ENCODE data around the gene STIM2. TPM values are rescaled to one million over a fixed set of nuclear protein-coding genes. Genes with fewer than 3 reads are reported as not detected.

Gene STIM2
- total and polyA plus RNA-seq, 2 donors (not counting 1 experiment from before 2014, with no cell fraction given) = 19.0 to 33.0 TPM

GRCh38 chr4:27057053-27057452, 196.4 kb downstream of the STIM2 start:
- peaks cover 13% of the 10 kb centered on the region for H3K27me3 ChIP-seq (ENCODE audit: control insufficient read depth, insufficient read depth, low read length)
- TF ChIP-seq, protein P1, sequence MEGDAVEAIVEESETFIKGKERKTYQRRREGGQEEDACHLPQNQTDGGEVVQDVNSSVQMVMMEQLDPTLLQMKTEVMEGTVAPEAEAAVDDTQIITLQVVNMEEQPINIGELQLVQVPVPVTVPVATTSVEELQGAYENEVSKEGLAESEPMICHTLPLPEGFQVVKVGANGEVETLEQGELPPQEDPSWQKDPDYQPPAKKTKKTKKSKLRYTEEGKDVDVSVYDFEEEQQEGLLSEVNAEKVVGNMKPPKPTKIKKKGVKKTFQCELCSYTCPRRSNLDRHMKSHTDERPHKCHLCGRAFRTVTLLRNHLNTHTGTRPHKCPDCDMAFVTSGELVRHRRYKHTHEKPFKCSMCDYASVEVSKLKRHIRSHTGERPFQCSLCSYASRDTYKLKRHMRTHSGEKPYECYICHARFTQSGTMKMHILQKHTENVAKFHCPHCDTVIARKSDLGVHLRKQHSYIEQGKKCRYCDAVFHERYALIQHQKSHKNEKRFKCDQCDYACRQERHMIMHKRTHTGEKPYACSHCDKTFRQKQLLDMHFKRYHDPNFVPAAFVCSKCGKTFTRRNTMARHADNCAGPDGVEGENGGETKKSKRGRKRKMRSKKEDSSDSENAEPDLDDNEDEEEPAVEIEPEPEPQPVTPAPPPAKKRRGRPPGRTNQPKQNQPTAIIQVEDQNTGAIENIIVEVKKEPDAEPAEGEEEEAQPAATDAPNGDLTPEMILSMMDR (conservative IDR thresholded peaks at IDR 0.05 in 1 of 2, IDR thresholded peaks at IDR 0.05 in 1 of 2; ENCODE audit: low read depth in 1 of 2, low read length in 2 of 2) = no peak
- no peak for TF ChIP-seq EZH2 (IDR thresholded peaks at IDR 0.05; ENCODE audit: low read length, missing control alignments)
- H3K27ac ChIP-seq (ENCODE audit: insufficient read depth, low read length) = no peak overlapping the region
- H2AFZ ChIP-seq (ENCODE audit: low read length) = no peak overlapping the region
- H3K9me3 ChIP-seq (ENCODE audit: control insufficient read depth, insufficient read depth, low read depth, low read length) = no peaks in the 10 kb centered on the region
- no peak overlapping the region for H3K9ac ChIP-seq (ENCODE audit: insufficient read depth, low read length)
- no peaks in the 10 kb centered on the region for H3K79me2 ChIP-seq (ENCODE audit: control insufficient read depth, insufficient read depth, low read length)
- H4K20me1 ChIP-seq (ENCODE audit: control insufficient read depth, extremely low read depth, insufficient read depth, low read length) = no peaks in the 10 kb centered on the region
- DNase-seq (ENCODE audit: low read depth in 2 of 2) = no peak
- H3K4me2 ChIP-seq (ENCODE audit: extremely low read depth, insufficient read depth, low read length) = no peak overlapping the region
- H3K36me3 ChIP-seq (ENCODE audit: control insufficient read depth, insufficient read depth, low read length) = no peaks in the 10 kb centered on the region
- H3K4me1 ChIP-seq (ENCODE audit: control insufficient read depth, extremely low read depth, insufficient read depth, low read length) = no peaks in the 10 kb centered on the region
- H3K4me3 ChIP-seq (replicated peaks in 1 of 4; ENCODE audit: control extremely low read depth in 1 of 4, insufficient read depth in 1 of 4, low read depth in 3 of 4, low read length in 4 of 4) = no peak overlapping the region

DNA sequence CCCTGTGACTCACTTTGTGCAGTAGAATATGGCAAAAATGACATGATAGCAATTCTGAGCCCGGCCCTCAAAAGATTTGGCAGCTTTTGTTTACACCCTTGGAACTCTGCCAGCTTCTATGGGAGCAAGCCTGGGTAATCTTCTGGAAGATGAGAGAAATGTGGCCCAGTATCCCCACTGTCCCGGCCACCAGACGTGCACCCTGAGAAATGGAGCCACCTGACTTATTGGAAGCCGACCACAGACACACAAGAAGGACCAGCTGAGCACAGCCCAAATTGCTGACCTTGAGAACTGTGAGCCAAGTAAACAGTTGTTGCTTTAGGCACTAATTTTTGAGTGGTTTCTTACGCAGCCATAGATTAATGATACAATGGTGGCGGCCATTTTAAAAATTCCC, 197.0 kb downstream of the STIM2 start:
- DNase-seq (ENCODE audit: low read depth in 2 of 2) = no peak
- no peaks in the 10 kb centered on the region for H3K36me3 ChIP-seq (ENCODE audit: control insufficient read depth, insufficient read depth, low read length)
- no peaks in the 10 kb centered on the region for H4K20me1 ChIP-seq (ENCODE audit: control insufficient read depth, extremely low read depth, insufficient read depth, low read length)
- H3K9ac ChIP-seq (ENCODE audit: insufficient read depth, low read length) = no peak overlapping the region
- no peak overlapping the region for H3K27ac ChIP-seq (ENCODE audit: insufficient read depth, low read length)
- TF ChIP-seq, protein P1 (conservative IDR thresholded peaks at IDR 0.05 in 1 of 2, IDR thresholded peaks at IDR 0.05 in 1 of 2; ENCODE audit: low read depth in 1 of 2, low read length in 2 of 2) = no peak
- no peak for TF ChIP-seq EZH2 (IDR thresholded peaks at IDR 0.05; ENCODE audit: low read length, missing control alignments)
- no peak overlapping the region for H2AFZ ChIP-seq (ENCODE audit: low read length)
- no peaks in the 10 kb centered on the region for H3K4me1 ChIP-seq (ENCODE audit: control insufficient read depth, extremely low read depth, insufficient read depth, low read length)
- no peaks in the 10 kb centered on the region for H3K79me2 ChIP-seq (ENCODE audit: control insufficient read depth, insufficient read depth, low read length)
- H3K27me3 ChIP-seq (ENCODE audit: control insufficient read depth, insufficient read depth, low read length) = peaks cover 13% of the 10 kb centered on the region
- H3K4me2 ChIP-seq (ENCODE audit: extremely low read depth, insufficient read depth, low read length) = no peak overlapping the region
- no peaks in the 10 kb centered on the region for H3K9me3 ChIP-seq (ENCODE audit: control insufficient read depth, insufficient read depth, low read depth, low read length)
- H3K4me3 ChIP-seq (replicated peaks in 1 of 4; ENCODE audit: control extremely low read depth in 1 of 4, insufficient read depth in 1 of 4, low read depth in 3 of 4, low read length in 4 of 4) = no peak overlapping the region

DNA sequence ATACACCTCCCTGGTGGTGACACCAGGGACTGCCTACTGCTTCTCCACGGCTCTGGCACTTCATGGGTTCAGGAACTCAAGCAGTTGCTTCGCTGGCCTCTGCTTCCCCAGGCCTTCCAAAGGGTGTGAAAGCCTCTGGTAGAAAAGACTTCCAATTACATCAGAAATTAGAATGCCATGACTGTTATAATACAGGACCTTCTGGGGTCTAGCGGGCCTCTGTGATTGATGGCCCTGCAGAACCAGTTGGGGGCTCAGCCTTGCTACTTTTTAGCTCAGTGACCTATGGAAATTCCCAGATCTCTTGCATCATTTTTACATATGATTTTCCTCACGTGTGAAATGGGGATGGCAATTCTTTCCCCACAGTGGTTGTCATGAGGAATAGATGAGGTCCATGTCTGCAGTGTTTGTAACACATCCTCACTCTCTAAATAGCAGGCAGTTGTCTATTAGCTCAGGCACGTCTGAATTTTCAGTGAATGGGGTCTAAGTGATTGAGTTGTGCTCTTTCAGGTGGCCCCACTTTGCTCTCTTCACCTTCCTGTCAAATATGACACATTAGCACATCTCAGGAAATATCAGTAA, 198.3 kb downstream of the STIM2 start:
- DNase-seq (ENCODE audit: low read depth in 2 of 2) = no peak
- H3K79me2 ChIP-seq (ENCODE audit: control insufficient read depth, insufficient read depth, low read length) = no peaks in the 10 kb centered on the region

More for the DNA sequence above, 198.3 kb downstream of the STIM2 start:
- no peak overlapping the region for H3K27ac ChIP-seq (ENCODE audit: insufficient read depth, low read length)
- H3K27me3 ChIP-seq (ENCODE audit: control insufficient read depth, insufficient read depth, low read length) = peaks cover 6% of the 10 kb centered on the region
- H3K4me2 ChIP-seq (ENCODE audit: extremely low read depth, insufficient read depth, low read length) = no peak overlapping the region
- H3K9ac ChIP-seq (ENCODE audit: insufficient read depth, low read length) = no peak overlapping the region
- no peaks in the 10 kb centered on the region for H3K4me1 ChIP-seq (ENCODE audit: control insufficient read depth, extremely low read depth, insufficient read depth, low read length)
- TF ChIP-seq, protein P1 (conservative IDR thresholded peaks at IDR 0.05 in 1 of 2, IDR thresholded peaks at IDR 0.05 in 1 of 2; ENCODE audit: low read depth in 1 of 2, low read length in 2 of 2) = no peak
- TF ChIP-seq EZH2 (IDR thresholded peaks at IDR 0.05; ENCODE audit: low read length, missing control alignments) = no peak
- H3K4me3 ChIP-seq (replicated peaks in 1 of 4; ENCODE audit: control extremely low read depth in 1 of 4, insufficient read depth in 1 of 4, low read depth in 3 of 4, low read length in 4 of 4) = no peak overlapping the region
- H3K9me3 ChIP-seq (ENCODE audit: control insufficient read depth, insufficient read depth, low read depth, low read length) = no peaks in the 10 kb centered on the region
- no peaks in the 10 kb centered on the region for H3K36me3 ChIP-seq (ENCODE audit: control insufficient read depth, insufficient read depth, low read length)
- H2AFZ ChIP-seq (ENCODE audit: low read length) = no peak overlapping the region
- H4K20me1 ChIP-seq (ENCODE audit: control insufficient read depth, extremely low read depth, insufficient read depth, low read length) = no peaks in the 10 kb centered on the region
